Activated CD4-positive, alpha-beta T cell treated with anti-CD3 and anti-CD28 coated beads for 48 hours (primary cell): ENCODE data around the gene PLD2.
"Not testable (repeated sequence)": the region's sequence is repeated elsewhere in the genome, so short reads cannot be mapped to it uniquely, and the experiment has no call there.

Experiments
- DNase-seq: peaks from one replicate; pipeline ENCODE4 v3.0.0-alpha.2; 2020

PLD2 gene

DNA sequence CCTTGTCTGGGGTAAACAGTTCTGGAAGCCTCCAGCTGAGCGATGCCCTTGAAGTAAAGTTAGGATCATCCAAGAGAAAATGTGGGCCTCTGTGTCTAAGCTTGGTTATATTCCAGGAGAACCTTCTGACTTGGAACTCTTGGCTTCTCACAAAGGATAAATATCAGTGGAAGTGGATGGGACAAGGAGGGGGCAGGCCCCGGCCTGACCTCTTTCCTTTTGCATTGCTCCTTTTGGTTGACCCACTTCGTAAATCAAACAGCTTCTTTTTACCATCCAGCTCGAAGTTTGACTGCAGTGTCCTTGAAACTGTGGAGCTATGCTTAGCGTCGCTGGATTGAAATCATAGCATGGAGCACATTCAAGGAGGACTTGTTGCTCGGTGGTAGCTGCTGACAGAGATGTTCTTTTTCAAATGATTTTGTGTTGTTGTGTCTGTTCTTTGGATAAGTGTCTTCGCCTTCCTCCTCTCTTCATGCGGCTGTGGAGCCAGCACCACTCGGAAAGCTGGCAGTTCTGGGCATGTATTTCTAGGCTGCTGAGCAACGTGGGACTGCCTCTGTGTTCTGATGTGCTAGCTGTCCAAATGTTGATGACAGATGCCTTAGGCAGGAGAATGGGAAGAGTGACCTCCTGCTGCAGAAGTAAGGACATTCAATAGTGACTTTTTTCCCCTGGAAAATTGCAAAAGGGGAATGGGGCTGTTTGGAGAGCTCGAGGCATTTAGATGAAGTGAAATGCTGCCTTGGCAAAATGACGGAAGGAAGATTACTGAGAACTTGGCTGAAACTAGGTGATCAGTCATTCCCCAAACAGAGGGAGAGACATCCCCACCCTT lies 30.7 kb downstream of the PLD2 start:
- DNase-seq: no peak

GRCh38 chr17:4838309-4838785 lies 31.4 kb downstream of the PLD2 start:
- no peak for DNase-seq

GRCh38 chr17:4839221-4839620 lies 32.3 kb downstream of the PLD2 start:
- no peak for DNase-seq

DNA sequence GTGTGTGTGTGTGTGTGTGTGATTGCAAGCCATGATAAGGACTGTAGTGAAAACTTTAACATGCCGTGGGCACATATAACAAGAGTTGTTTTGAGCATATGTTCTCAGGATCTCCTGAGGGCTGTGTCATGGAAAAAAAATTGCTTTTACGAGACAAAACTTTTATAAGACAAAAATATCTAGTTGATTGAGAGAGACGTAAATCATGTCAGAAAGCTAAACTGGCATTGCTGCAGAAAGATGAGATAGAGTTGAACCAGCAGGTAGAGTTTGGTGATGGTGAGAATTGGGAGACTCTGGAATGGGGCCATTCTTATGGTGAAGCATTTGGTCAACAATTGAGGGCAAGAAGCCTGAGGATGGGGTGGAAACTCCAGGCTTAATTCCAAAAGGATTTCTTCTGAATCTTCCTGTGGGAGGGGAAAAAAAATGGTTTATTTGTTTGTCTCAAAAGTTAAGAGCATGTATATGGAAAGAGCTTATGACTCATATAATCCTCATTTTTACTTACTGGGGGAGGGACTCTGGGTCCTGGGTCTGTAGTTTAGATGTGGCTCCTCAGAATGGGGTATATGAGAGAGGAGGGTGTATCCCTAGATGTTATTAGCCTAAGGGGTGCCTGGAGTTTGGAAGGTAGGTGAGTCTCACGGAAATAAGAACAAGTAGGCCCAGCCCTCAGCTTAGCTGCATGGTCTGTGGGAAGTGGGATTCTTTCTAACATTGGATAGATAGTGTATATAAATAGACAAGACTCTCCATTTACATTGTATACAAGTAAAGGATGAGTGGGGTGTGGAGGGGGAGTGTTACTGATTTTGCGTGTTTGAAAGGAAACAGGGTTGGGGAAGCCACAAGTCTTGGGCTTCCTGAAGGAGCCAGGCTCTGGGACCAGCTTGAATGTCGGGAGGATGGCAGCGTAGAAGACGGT lies 33.3 kb downstream of the PLD2 start:
- no peak for DNase-seq

- peak; percentile 42 for DNase-seq
These were observed 33.9 kb downstream of the PLD2 start for GRCh38 chr17:4840893-4841242.

DNA sequence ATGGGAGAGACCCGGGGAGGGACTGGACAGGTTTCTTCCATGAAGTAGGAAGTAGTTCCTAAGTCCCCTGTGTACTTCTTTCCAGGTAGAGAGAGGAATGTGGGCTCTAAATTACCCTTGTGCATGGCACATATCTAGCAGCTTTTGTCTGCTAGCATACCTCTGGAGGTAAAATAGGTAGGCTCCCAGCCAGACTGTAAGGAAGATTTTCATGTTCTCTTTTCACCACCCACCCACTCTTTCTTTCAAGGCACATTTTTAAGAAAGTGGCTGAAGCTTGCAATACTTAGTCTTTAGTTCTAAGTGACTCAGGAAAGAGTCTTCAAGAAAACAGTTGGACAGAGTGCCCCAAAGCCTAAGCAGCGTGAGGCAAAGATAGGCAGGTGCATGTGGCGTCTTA lies 35.4 kb downstream of the PLD2 start:
- DNase-seq: no peak

DNA sequence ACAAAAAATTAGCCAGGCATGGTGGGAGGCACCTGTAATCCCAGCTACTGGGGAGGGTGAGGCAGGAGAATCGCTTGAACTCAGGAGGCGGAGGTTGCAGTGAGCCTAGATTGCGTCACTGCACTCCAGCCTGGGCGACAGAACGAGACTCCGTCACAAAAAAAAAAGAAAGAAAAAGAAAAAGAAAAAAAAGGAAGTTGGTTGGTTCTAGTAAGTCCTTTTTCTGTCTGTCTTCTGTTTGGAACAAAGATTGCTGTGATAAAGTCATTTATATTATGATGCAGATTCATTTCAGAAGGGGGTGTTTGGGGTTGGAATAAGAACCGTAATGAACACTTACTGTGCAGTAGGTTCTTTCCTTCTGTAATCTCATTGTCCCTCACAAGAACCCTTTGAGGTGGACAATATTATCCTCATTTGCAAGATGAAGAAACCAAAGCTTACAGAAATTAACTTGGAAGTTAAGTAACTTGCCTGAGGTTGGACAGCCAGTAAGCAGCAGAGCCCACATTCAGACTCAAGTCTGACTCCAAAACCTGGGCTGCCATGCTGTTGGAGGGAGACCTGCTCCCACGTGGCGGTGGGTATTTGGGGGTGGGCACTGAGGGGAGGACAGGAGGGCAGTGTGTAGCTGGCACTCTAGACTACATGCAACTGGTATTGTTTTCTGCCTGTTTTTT lies 36.5 kb downstream of the PLD2 start:
- no peak for DNase-seq

GRCh38 chr17:4845118-4845517 lies 38.2 kb downstream of the PLD2 start:
- no peak for DNase-seq

DNA sequence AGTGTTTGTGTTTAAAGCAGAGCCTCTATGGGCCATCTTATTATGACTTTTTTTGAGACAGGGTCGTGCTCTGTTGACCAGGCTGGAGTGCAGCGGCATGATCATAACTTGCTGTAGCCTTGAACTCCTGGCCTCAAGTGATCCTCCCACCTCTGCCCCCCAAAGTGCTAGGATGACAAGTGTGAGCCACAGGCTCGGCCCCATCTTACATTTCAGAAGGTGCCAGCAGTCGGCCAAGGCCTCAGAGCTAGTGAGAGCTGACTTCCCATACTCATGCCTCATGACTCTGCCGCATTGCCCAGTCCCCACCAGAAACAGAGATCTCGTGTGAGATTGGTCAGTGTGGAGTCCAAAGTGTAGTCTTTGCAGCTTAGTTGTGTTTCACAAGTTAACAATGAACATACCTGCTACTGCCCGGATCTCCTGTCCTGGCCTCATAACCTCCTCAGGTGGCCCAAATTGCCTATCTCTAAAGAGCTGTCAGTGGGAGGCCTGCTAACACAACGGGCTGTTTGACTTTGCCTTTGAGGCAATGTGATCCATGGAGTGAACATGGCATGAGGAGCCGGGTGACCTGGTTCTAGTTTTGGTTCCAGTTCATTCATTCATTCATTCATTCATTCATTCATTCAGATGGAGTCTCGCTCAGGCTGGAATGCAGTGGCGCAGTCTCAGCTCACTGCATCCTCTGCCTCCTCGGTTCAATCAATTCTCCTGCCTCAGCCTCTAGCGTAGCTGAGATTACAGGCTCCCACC lies 39.9 kb downstream of the PLD2 start:
- no peak for DNase-seq

DNA sequence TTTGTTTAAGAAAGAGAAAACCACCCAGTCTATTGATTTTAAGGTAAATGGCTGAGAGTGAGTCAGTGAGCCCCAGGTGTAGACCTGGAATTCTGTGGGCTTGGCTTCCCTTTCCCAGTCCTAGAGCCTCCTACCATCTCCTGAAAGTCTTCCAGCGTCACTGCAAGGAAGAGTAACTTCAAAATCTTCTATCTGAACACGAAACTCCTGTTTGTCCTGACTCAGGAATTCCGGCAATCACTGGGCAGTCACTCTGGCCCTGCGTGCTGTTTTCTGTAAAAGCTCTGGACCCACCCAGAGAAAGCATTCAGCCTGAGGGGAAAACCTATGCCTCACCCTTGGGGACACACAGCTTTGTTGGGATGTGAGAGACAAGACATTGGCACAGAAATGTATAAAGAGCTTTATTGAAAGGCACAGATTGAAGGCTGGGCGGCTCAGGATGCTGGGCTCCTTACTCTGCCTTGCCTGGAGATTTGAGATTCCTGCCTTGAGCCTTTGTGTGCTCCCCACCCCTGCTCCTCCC lies 42.1 kb downstream of the PLD2 start:
- DNase-seq: no peak

GRCh38 chr17:4850246-4850645 lies 43.3 kb downstream of the PLD2 start:
- no peak for DNase-seq

- DNase-seq: no peak
These were observed 44.1 kb downstream of the PLD2 start for GRCh38 chr17:4851084-4851483.

- peak; percentile 11 for DNase-seq
These were observed 45.7 kb downstream of the PLD2 start for GRCh38 chr17:4852567-4853207.

DNA sequence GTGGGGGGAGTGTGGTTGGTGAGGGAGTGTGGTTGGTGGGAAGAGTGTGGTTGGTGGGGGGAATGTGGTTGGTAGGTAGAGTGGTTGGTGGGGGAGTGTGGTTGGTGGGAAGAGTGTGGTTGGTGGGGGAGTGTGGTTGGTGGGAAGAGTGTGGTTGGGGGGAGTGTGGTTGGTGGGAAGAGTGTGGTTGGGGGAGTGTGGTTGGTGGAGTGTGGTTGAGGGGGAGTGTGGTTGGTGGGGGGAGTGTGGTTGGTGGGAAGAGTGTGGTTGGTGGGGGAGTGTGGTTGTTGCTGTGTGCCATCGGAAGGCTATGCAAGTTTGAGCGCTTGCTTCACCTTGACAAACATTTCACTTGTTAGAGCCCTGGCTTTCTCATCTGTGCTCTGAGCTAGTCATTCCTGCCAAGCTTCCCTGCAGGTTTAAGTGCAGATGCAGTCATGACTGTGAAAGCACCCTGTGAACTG lies 46.3 kb downstream of the PLD2 start:
- DNase-seq: peak; percentile 7

GRCh38 chr17:4854111-4854681 lies 47.2 kb downstream of the PLD2 start:
- DNase-seq: no peak

GRCh38 chr17:4856271-4856936 lies 49.5 kb downstream of the PLD2 start:
- no peak for DNase-seq

DNA sequence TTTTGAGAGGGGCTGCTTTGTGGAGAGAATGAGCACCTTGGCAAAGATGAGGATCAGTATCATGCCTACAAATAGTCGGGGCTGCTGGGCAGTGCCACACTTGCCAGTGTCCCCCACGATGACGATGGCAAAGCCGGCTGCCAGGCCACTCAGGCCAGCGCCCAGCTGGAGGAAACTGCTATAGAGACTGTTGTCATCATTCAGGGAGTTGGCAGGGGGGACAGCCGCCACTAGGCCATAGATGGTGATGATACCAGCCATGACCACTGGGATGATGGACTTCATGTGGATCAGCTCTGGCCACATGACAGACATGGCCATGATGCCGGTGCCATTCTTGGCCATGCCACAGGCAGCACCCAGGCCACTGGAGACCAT lies 50.0 kb downstream of the PLD2 start:
- no peak for DNase-seq

DNA sequence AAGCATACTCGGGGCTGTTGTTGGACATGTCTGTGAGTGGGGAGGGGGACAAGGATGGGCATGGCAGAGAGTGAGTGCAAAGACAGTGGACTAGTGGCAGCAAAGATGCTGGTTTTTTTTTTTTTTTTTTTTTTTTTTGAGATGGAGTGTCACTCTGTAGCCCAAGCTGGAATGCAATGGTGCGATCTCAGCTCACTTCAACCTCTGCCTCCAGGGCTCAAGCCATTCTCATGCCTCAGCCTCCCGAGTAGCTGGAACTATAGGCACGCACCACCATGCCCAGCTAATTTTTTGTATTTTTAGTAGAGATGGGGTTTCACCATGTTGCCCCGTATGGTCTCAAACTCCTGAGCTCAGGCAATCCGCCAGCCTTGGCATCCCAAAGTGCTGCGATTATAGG lies 50.4 kb downstream of the PLD2 start:
- DNase-seq: not testable (repeated sequence)

DNA sequence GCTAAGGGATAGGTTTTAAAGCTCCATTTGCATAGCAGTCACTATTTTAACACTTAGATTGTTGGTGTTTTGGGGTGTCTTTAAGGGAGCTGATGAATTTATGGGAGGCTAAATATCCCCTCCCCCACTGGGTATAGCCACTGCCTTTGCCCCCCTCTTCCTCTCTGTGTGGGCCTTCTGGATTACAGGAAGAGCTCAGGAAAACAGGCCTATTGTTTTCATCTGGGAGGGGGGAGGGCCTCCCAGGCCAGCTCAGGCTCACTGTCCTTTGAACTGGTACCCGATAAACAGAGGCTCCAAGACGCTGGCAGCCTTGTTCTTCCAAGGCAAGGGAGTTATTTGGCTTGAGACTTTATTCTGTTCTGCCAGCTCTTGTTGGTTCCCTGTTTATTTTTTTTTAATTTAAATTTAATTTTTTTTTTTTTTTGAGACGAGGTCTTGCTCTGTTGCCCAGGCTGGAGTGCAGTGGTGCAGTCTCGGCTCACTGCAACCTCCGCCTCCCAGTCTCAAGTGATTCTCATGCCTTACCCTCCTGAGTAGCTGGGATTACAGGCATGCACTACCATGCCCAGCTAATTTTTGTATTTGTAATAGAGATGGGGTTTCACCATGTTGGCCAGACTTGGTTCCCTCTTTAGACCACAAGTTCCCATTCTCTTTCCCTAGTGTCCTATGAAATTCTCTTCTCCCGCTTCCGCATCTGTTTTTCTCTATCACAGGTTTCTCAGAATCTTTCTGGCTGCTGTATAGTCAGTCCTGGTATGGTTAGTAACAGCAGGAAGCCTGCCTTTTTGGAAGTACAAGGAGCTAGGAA lies 51.3 kb downstream of the PLD2 start:
- no peak for DNase-seq

DNA sequence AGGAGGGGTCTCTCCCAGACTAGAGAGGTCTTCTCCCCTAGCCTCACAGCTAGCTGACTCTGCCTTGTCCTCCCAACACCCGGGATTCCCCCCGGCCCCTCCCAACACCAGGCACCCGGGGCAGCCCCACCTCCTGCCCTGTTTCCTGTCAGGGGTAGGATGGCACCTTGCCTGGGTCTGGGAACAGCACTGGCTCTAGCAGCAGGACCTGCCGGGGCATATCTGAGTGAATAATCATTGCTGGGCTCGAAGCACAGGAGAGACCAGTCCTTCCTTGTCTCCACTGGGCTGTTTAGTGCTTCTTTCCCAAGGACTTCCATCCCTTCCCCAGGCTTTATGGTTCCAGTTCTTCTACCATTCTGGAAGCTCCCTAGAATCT lies 51.9 kb downstream of the PLD2 start:
- no peak for DNase-seq
